22Rv1 (cell line): ENCODE measurements around the gene CAP2.
"Not testable (repeated sequence)": the region's sequence is repeated elsewhere in the genome, so short reads cannot be mapped to it uniquely, and the experiment has no call there.

Experiments
- H3K27ac ChIP-seq: fragments of 450-650 bp; 2 replicates; pipeline ENCODE4 v1.5.1; 2017
- ZFX ChIP-seq: fragments of 450-650 bp; IDR thresholded peaks from 2 replicates; pipeline ENCODE4 v1.6.1; 2017; ENCODE audit warnings: antibody characterized with exemption, borderline replicate concordance
- TF ChIP-seq, protein P1 (sequence below): fragments of 450-650 bp; IDR thresholded peaks from 2 replicates; pipeline ENCODE4 v1.5.1; 2017; ENCODE audit warnings: mild to moderate bottlenecking

The CAP2 gene

DNA sequence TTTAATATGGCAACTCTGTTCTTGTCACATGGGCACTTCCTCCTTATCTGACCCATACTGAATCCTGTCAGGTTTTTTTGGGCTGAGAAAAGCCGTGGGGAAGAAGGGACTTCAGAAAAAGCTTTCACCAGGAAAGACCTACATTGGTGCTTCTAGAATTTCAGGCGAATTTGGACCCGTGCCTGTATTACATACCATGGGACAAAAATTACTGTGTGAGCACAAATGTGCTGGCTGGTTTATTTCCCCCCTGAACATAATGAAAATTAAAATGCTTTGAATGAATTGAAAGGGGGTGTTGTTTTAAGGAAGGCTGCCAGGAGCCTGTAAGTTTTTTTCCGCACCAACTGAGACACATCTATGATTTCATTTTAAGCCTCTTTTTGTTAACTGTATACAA is 29.6 kb downstream of the CAP2 start:
- no peak overlapping the region for H3K27ac ChIP-seq
- TF ChIP-seq, protein P1, sequence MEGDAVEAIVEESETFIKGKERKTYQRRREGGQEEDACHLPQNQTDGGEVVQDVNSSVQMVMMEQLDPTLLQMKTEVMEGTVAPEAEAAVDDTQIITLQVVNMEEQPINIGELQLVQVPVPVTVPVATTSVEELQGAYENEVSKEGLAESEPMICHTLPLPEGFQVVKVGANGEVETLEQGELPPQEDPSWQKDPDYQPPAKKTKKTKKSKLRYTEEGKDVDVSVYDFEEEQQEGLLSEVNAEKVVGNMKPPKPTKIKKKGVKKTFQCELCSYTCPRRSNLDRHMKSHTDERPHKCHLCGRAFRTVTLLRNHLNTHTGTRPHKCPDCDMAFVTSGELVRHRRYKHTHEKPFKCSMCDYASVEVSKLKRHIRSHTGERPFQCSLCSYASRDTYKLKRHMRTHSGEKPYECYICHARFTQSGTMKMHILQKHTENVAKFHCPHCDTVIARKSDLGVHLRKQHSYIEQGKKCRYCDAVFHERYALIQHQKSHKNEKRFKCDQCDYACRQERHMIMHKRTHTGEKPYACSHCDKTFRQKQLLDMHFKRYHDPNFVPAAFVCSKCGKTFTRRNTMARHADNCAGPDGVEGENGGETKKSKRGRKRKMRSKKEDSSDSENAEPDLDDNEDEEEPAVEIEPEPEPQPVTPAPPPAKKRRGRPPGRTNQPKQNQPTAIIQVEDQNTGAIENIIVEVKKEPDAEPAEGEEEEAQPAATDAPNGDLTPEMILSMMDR: no peak
- TF ChIP-seq ZFX: no peak

DNA sequence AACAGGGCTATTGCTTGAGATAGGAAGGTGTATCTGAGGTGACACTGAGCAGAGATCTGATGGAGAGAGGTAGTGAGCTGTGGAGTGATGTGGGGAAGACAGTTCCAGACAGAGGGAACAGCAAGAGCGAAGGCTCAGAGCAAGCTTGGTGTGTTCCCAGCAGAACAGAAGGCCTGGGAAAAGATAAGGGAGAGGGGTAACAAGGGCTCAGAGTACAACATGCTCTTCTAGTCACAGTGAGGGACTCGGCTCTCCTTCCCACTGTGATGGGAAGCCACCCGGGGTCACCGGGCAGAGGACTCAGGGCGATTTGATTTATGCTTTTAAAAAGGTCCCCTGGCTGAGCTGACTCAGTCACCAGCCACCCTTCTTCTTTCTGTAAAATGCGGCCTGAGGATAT is 33.7 kb downstream of the CAP2 start:
- TF ChIP-seq, protein P1: no peak
- TF ChIP-seq ZFX: no peak
- no peak overlapping the region for H3K27ac ChIP-seq

DNA sequence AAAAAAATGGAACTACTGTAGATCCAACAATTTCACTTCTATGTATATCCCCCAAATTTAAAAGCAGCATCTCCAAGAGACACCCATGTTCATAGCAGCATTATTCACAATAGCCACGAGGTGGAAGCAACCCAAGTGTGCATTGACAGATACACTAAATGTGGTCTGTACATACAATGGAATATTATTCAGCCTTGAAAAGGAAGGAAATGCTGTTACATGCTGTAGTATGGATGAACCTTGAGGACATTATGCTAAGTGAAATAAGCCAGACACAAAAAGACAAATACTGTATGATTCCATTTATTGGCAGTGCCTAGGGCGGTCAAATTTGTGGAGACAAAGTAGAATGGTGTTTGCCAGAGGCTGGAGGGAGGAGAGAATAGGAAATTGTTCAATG is 34.2 kb downstream of the CAP2 start:
- TF ChIP-seq ZFX: no peak
- TF ChIP-seq, protein P1: no peak
- H3K27ac ChIP-seq: no peak overlapping the region

DNA sequence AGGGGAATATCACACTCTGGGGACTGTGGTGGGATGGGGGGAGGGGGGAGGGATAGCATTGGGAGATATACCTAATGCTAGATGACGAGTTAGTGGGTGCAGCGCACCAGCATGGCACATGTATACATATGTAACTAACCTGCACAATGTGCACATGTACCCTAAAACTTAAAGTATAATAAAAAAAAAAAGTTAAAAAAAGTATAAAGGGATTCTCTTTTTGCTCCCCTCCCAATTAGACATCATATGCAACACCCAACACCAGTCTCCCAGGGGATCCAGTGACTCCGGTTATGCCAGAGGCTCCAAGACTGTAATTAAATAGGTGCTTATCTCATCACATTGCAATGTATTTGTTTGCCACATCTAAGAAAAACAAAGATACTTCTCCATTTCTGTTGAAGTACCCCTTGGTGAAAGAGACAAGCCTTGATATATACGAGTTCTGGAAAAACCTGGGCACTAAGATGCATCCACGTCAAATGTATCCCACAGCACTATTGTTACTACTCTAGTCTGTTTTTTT is 35.3 kb downstream of the CAP2 start:
- H3K27ac ChIP-seq: not testable (repeated sequence)

DNA sequence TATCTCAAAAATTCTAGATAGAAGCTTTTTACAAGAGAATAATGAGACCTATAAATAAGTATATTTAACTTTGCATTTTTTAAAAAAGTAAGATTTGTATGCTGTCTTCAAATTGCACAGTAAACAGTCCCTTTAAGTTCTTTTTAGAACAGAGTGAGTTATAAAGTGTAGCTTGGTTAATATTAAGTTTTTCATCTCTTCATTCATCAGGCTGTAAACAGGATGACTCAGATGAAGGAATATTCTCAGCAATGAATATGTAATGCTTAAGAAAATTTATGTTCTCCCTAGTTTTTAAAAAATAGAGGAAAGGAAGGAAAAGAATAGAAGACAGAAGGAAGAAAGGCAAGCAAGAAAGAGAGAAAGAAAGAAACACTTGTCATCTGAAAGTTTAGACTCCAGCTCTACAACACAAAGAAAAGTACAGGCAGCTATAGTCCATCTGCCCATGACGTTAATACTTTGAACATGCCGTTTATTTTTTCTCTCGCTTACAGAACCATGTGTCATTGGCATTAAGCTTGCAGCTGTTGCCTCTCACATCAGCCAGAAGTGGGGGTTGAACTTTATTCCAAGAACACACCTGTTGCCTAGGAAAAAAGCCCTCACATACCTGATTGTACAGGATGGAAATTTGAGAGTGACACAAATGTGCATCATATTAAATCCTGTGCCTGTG is 36.1 kb downstream of the CAP2 start:
- H3K27ac ChIP-seq: no peak overlapping the region

DNA sequence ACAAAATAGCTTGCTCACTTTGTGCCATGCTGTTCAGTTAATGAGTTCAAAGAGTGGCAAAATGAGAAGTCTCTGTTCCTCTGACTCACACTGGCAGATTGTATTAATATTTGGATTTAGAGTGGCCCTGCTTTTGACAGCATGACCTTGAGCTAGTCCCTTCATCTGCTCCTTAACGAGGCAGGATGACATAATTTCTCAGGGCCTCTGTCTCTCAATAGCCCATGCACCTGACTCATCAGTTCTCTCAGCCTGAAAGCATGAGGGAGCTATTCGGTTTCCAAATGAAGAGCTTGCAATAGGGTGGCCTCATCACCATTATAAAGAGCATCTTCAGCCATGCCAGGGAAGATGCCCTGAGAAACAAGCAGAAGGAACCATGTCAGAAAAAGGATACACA is 38.2 kb downstream of the CAP2 start:
- TF ChIP-seq, protein P1: no peak
- TF ChIP-seq ZFX: no peak
- no peak overlapping the region for H3K27ac ChIP-seq

More for the DNA sequence above, 36.1 kb downstream of the CAP2 start:
- TF ChIP-seq ZFX: no peak
- TF ChIP-seq, protein P1: no peak

DNA sequence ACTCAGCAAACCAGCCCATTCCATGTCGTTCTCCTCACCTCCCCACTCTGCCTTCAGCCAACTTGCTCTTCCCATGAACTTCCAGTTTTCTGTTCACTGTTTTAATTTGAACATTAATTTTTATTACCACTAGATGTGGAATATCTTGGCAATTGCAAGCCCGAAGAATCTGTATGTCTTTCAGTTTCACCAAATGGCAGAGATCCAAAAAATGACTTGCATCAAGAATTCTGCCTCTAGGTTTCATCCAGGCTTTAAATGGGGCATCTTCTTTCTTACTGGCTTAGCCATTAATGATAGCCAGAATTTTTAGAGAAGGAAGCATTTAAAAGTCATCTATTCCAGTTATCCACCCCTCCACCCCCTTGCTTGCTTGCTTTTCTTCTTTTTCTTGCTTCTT is 39.0 kb downstream of the CAP2 start:
- H3K27ac ChIP-seq: no peak overlapping the region
- no peak for TF ChIP-seq ZFX
- TF ChIP-seq, protein P1: no peak
